T-cell (primary cell): ENCODE results near the gene CNNM2. TPM values are rescaled to one million over a fixed set of nuclear protein-coding genes. Genes with fewer than 3 reads are reported as not detected.

Experiments
- ATAC-seq, 4 experiments: fragments of 200-7000 bp in 3 of 4; fragments of 150-1000 bp in 1 of 4; cut with Tn5 transposase; replicated peaks in 1 of 4; 1 replicate in 3 of 4; 2 replicates in 1 of 4; pipeline ENCODE4 v1.10.0; 2021; ENCODE audit warnings: moderate library complexity in 3 of 4, mild to moderate bottlenecking in 2 of 4, moderate number of reproducible peaks in 1 of 4
- CTCF ChIA-PET, 2 donors: fragments of 300-600 bp; sonication (Branson Sonifier 250); formaldehyde crosslinking; loops; one replicate each; lab custom pipeline; 2022; ENCODE audit warnings: antibody characterized with exemption in 2 of 2; lab: Charles Lee
- POLR2A ChIA-PET, 2 donors: fragments of 300-600 bp; sonication (Branson Sonifier 250); formaldehyde crosslinking; loops; one replicate each; lab custom pipeline; 2022; ENCODE audit warnings: antibody characterized with exemption in 2 of 2; lab: Charles Lee
- DNase-seq, 35 experiments: peaks; one replicate each; pipeline versions ENCODE4 v3.0.0 to v3.0.0-alpha.2; 2013 to 2023
- H3K27ac ChIP-seq: one replicate; pipeline ENCODE4 v1.5.1; 2013; ENCODE audit warnings: low read length
- H3K27me3 ChIP-seq, 2 experiments: replicated peaks in 1 of 2; 1 replicate in 1 of 2; 2 replicates in 1 of 2; pipeline versions ENCODE4 v1.6.1 to v1.7.0; 2013; ENCODE audit warnings: low read length in 1 of 2, mixed read lengths in 1 of 2; ENCODE audit not compliant: control insufficient read depth in 2 of 2, insufficient read depth in 2 of 2; ENCODE audit errors: extremely low read depth in 1 of 2
- H3K36me3 ChIP-seq, 2 donors: 1 replicate in 1 of 2; 2 replicates in 1 of 2; pipeline versions ENCODE4 v1.6.1 to v1.7.0; 2013; ENCODE audit warnings: low read length in 1 of 2; ENCODE audit not compliant: control insufficient read depth in 2 of 2, insufficient read depth in 1 of 2; ENCODE audit errors: extremely low read depth in 1 of 2
- H3K4me1 ChIP-seq, 2 experiments: 1 replicate in 1 of 2; 2 replicates in 1 of 2; pipeline versions ENCODE4 v1.6.1 to v1.7.0; 2013; ENCODE audit warnings: low read length in 2 of 2, mixed read lengths in 1 of 2; ENCODE audit not compliant: insufficient read depth in 2 of 2, control insufficient read depth in 1 of 2; ENCODE audit errors: extremely low read depth in 1 of 2
- H3K4me3 ChIP-seq, 2 donors: 1 replicate in 1 of 2; 2 replicates in 1 of 2; pipeline versions ENCODE4 v1.5.1 to v1.7.0; 2013; ENCODE audit warnings: mild to moderate bottlenecking in 2 of 2, low read length in 1 of 2, moderate library complexity in 1 of 2; ENCODE audit not compliant: control insufficient read depth in 1 of 2; ENCODE audit errors: extremely low read depth in 1 of 2
- H3K9me3 ChIP-seq: 2 replicates; pipeline ENCODE4 v1.7.0; 2013
- H3K27ac Mint-ChIP-seq, 2 donors: one replicate each; pipeline ENCODE4 v1.8.0; 2020 to 2021; ENCODE audit warnings: mild to moderate bottlenecking in 2 of 2, mixed read lengths in 2 of 2
- H3K27me3 Mint-ChIP-seq, 2 donors: one replicate each; pipeline ENCODE4 v1.8.0; 2021 to 2022; ENCODE audit warnings: mixed read lengths in 2 of 2
- H3K36me3 Mint-ChIP-seq: one replicate; pipeline ENCODE4 v1.8.0; 2021; ENCODE audit warnings: mixed read lengths
- H3K4me1 Mint-ChIP-seq, 3 donors: one replicate each; pipeline ENCODE4 v1.8.0; 2020 to 2022; ENCODE audit warnings: mixed read lengths in 3 of 3, mild to moderate bottlenecking in 1 of 3
- H3K4me3 Mint-ChIP-seq, 3 donors: one replicate each; pipeline ENCODE4 v1.8.0; 2020 to 2022; ENCODE audit warnings: mild to moderate bottlenecking in 3 of 3, mixed read lengths in 3 of 3, moderate library complexity in 3 of 3
- H3K9me3 Mint-ChIP-seq, 3 donors: one replicate each; pipeline ENCODE4 v1.8.0; 2020 to 2022; ENCODE audit warnings: mixed read lengths in 3 of 3
- WGBS: methylation state at CpG from one replicate; pipeline ENCODE4 v1.1.5; 2013; ENCODE audit warnings: missing lambda C conversion rate; ENCODE audit not compliant: insufficient coverage; 5-methylcytosine and 5-hydroxymethylcytosine counted together
- total RNA-seq, 35 experiments: library from RNA in 6 of 35; stranded (reverse) in 6 of 35; fragments of 120-200 nt in 1 of 35; gene quantifications; one replicate each; pipeline versions ENCODE4 v1.2.1 to v1.2.4 and lab custom pipeline; 2013 to 2026

CNNM2 gene
- total RNA-seq, 5 donors from 2014 or later (not counting 1 experiment from before 2014, with no cell fraction given), result 11.6 to 15.4 (median 14.2) TPM

DNA sequence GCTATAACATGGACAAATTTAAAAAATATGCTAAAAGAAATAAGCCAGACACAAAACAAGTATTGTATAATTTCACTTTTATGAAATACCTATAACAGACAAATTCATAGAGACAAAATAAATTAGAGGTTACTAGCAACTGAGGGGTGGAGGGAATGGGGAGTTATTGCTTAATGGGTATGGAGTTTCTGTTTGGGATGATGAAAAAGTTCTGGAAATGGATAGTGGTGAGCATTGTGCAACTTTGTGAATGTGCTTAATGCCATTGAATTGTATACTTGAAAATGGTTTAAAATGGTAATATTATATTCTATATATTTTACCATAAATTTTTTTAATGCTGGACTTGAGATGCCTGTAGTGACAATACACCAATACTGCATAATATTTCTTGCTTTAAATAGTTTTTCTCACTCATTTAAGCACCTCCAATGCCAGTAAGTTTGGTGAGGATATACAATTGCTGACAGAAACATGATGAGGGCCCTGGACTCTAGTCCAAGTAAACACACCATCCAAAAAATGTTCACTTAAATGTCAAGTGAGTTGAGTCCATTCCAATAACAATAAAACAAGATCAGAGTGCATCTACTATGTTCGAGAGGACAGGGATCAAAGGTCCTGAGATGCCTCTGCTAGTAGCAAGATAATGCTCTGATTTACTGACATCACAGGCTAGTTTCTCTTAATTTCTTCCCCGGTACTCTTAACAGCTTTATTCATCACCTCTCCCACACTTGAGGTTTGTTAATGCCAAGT, 203.1 kb downstream of the CNNM2 start:
- H3K27ac ChIP-seq, result no peak overlapping the region
- ATAC-seq, result no peak
- no peaks in the 10 kb centered on the region for H3K9me3 ChIP-seq
- no peaks in the 10 kb centered on the region for H3K9me3 Mint-ChIP-seq
- H3K36me3 ChIP-seq, result peaks cover 0 to 2% of the 10 kb centered on the region in 2 donors
- no peak overlapping the region for H3K4me3 Mint-ChIP-seq
- ChIA-PET CTCF (no interaction called here), POLR2A (no interaction called here)
- no peak overlapping the region for H3K4me3 ChIP-seq
- H3K36me3 Mint-ChIP-seq, result peaks cover 6% of the 10 kb centered on the region
- H3K27ac Mint-ChIP-seq, result no peak overlapping the region
- H3K4me1 Mint-ChIP-seq, result peaks cover 5 to 32% (median 24%) of the 10 kb centered on the region in 3 donors
- no peaks in the 10 kb centered on the region for H3K27me3 Mint-ChIP-seq
- 100% methylated on average over 1 of the region's 2 CpGs for WGBS
- H3K4me1 ChIP-seq, result peaks cover 0 to 2% of the 10 kb centered on the region in 2 experiments
- no peak for DNase-seq
- no peaks in the 10 kb centered on the region for H3K27me3 ChIP-seq

DNA sequence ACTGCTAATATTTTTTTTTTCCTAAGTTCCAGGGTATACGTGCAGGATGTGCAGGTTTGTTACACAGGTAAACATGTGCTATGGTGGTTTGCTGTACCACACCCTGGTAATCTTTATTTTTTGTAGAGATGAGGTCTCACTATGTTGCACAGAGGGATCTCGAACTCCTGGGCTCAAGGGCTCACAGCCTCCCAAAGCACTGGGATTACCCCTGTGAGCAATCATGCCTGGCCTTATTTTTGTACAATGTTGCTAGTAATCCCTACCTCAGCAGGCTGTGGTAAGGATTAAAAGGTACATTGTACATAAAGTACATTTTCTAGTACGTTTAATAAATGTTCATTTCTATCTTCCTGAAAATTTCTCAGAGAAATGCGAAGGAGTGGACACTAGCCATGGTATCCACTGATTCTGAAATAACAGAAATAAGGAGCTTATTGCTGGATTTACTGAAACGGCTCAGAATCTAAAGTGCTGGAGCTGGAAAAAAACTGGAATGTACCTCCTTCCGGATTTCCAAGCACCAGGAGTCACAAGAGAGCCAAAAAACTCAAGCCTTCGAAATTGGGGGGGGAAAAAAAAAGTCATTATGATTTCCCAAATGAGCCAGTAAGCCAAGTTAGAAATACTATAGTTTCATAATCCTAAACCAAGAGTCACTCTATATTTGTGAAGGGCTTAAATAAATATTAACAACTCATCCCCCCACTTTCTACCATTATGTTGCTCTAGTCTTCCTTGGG, 205.4 kb downstream of the CNNM2 start:
- WGBS, result 93% methylated on average over 3 of the region's 7 CpGs
- POLR2A ChIA-PET, result no interaction called here
- ATAC-seq (no peak), DNase-seq (no peak)
- CTCF ChIA-PET, result interaction anchor here in 1 of 2 donors (0.8 kb wide), 1 partner anchor 993 kb away, joined by 5 read pairs; no protein-coding TSS in a partner anchor
- Histone ChIP-seq H3K9me3 (no peaks in the 10 kb centered on the region), H3K4me1 (peaks cover 0 to 2% of the 10 kb centered on the region in 2 experiments), H3K27ac (no peak overlapping the region), H3K4me3 (no peak overlapping the region), H3K27me3 (no peaks in the 10 kb centered on the region), H3K36me3 (peaks cover 0 to 4% of the 10 kb centered on the region in 2 donors)
- H3K36me3 Mint-ChIP-seq, result peaks cover 10% of the 10 kb centered on the region
- H3K4me1 Mint-ChIP-seq, result peaks cover 6 to 30% (median 22%) of the 10 kb centered on the region in 3 donors
- H3K9me3 Mint-ChIP-seq, result no peaks in the 10 kb centered on the region
- no peaks in the 10 kb centered on the region for H3K27me3 Mint-ChIP-seq
- H3K4me3 Mint-ChIP-seq, result no peak overlapping the region
- H3K27ac Mint-ChIP-seq, result no peak overlapping the region

- ATAC-seq, result no peak
- H3K36me3 ChIP-seq, result peaks cover 0 to 4% of the 10 kb centered on the region in 2 donors
- H3K4me1 Mint-ChIP-seq, result peaks cover 6 to 30% (median 22%) of the 10 kb centered on the region in 3 donors
- peaks cover 10% of the 10 kb centered on the region for H3K36me3 Mint-ChIP-seq
- no CpG with 5 or more reads among the region's 4 CpGs for WGBS
- no peak for DNase-seq
- POLR2A ChIA-PET, result interaction anchor here in 1 of 2 donors (0.7 kb wide), 1 partner anchor 21 kb away, joined by 3 read pairs; no protein-coding TSS in a partner anchor
- no peaks in the 10 kb centered on the region for H3K9me3 Mint-ChIP-seq
- no peaks in the 10 kb centered on the region for H3K27me3 Mint-ChIP-seq
- H3K4me3 Mint-ChIP-seq, result no peak overlapping the region
- CTCF ChIA-PET, result no interaction called here
- no peaks in the 10 kb centered on the region for H3K9me3 ChIP-seq
- H3K4me3 ChIP-seq, result no peak overlapping the region
- H3K27ac ChIP-seq, result no peak overlapping the region
- H3K27me3 ChIP-seq, result no peaks in the 10 kb centered on the region
- H3K27ac Mint-ChIP-seq, result no peak overlapping the region
- peaks cover 0 to 2% of the 10 kb centered on the region in 2 experiments for H3K4me1 ChIP-seq
Measured at GRCh38 chr10:103124420-103125096, 206.5 kb downstream of the CNNM2 start.

- Histone ChIP-seq H3K4me3 (no peak overlapping the region), H3K4me1 (peaks cover 0 to 2% of the 10 kb centered on the region in 2 experiments), H3K27ac (no peak overlapping the region), H3K36me3 (peaks cover 0 to 4% of the 10 kb centered on the region in 2 donors), H3K27me3 (no peaks in the 10 kb centered on the region), H3K9me3 (no peaks in the 10 kb centered on the region)
- DNase-seq, result no peak
- ChIA-PET CTCF (no interaction called here), POLR2A (interaction anchor here in 1 of 2 donors (0.6 kb wide), 1 partner anchor 33 kb away, joined by 5 read pairs; no protein-coding TSS in a partner anchor)
- Mint-ChIP-seq H3K9me3 (no peaks in the 10 kb centered on the region), H3K36me3 (peaks cover 12% of the 10 kb centered on the region), H3K4me3 (no peak overlapping the region), H3K27me3 (no peaks in the 10 kb centered on the region), H3K27ac (no peak overlapping the region), H3K4me1 (peaks cover 7 to 27% (median 22%) of the 10 kb centered on the region in 3 donors)
- WGBS, result no CpG with 5 or more reads among the region's 9 CpGs
- no peak for ATAC-seq
Measured at GRCh38 chr10:103125323-103126267, 207.5 kb downstream of the CNNM2 start.

- no peaks in the 10 kb centered on the region for H3K9me3 ChIP-seq
- ChIA-PET CTCF (no interaction called here), POLR2A (interaction anchor here in 1 of 2 donors (0.5 to 0.6 kb wide), 2 partner anchors 17 to 487 kb away, joined by 3 read pairs; no protein-coding TSS in a partner anchor)
- H3K27ac Mint-ChIP-seq, result no peak overlapping the region
- H3K36me3 Mint-ChIP-seq, result peaks cover 23% of the 10 kb centered on the region
- peaks cover 16 to 24% (median 24%) of the 10 kb centered on the region in 3 donors for H3K4me1 Mint-ChIP-seq
- WGBS, result no CpG with 5 or more reads among the region's 1 CpG
- ATAC-seq (no peak), DNase-seq (no peak)
- H3K27me3 Mint-ChIP-seq, result no peaks in the 10 kb centered on the region
- no peak overlapping the region for H3K4me3 ChIP-seq
- H3K4me1 ChIP-seq, result peaks cover 0 to 2% of the 10 kb centered on the region in 2 experiments
- no peaks in the 10 kb centered on the region for H3K27me3 ChIP-seq
- H3K9me3 Mint-ChIP-seq, result no peaks in the 10 kb centered on the region
- no peak overlapping the region for H3K27ac ChIP-seq
- no peak overlapping the region for H3K4me3 Mint-ChIP-seq
- H3K36me3 ChIP-seq, result peaks cover 0 to 4% of the 10 kb centered on the region in 2 donors
Measured at GRCh38 chr10:103127241-103127640, 209.1 kb downstream of the CNNM2 start.
